GM12874 (cell line): ENCODE results near the gene SLC37A4.

ENCODE experiments used
- CTCF ChIP-seq: IDR thresholded peaks from 2 replicates; pipeline ENCODE4 v1.5.1; 2011; ENCODE audit warnings: low read depth, mild to moderate bottlenecking, control low read depth, low read length, moderate library complexity; ENCODE audit not compliant: insufficient read depth

The SLC37A4 gene

GRCh38 chr11:119048644-119049043 is 18.0 kb upstream of the SLC37A4 start:
- no peak for TF ChIP-seq CTCF

- TF ChIP-seq CTCF: no peak
Observed at GRCh38 chr11:119047205-119047604, 16.5 kb upstream of the SLC37A4 start.

- TF ChIP-seq CTCF: no peak
Observed at GRCh38 chr11:119046489-119046888, 15.8 kb upstream of the SLC37A4 start.

GRCh38 chr11:119044708-119045107 is 14.0 kb upstream of the SLC37A4 start:
- peak; percentile 26; the same call in 1 of the 2 replicates for TF ChIP-seq CTCF

- no peak for TF ChIP-seq CTCF
Observed at GRCh38 chr11:119042927-119043326, 12.2 kb upstream of the SLC37A4 start.

GRCh38 chr11:119041821-119042514 is 11.3 kb upstream of the SLC37A4 start:
- TF ChIP-seq CTCF: no peak

- no peak for TF ChIP-seq CTCF
Observed at GRCh38 chr11:119038884-119039283, 8.2 kb upstream of the SLC37A4 start.
